ENCODE data around the gene CYP1A1.
"Not testable (repeated sequence)": the region's sequence is repeated elsewhere in the genome, so short reads cannot be mapped to it uniquely, and the experiment has no call there.

Gene CYP1A1

GRCh38 chr15:74735305-74735704 lies 10.0 kb upstream of the CYP1A1 start:
- no peak for DNase-seq (ENCODE audit: low read depth in 2 of 2)

GRCh38 chr15:74733269-74733668 lies 7.9 kb upstream of the CYP1A1 start:
- DNase-seq (ENCODE audit: low read depth in 2 of 2), result no peak

- no peak for DNase-seq (ENCODE audit: low read depth in 2 of 2)
These were observed 7.5 kb upstream of the CYP1A1 start for GRCh38 chr15:74732846-74733245.

DNA sequence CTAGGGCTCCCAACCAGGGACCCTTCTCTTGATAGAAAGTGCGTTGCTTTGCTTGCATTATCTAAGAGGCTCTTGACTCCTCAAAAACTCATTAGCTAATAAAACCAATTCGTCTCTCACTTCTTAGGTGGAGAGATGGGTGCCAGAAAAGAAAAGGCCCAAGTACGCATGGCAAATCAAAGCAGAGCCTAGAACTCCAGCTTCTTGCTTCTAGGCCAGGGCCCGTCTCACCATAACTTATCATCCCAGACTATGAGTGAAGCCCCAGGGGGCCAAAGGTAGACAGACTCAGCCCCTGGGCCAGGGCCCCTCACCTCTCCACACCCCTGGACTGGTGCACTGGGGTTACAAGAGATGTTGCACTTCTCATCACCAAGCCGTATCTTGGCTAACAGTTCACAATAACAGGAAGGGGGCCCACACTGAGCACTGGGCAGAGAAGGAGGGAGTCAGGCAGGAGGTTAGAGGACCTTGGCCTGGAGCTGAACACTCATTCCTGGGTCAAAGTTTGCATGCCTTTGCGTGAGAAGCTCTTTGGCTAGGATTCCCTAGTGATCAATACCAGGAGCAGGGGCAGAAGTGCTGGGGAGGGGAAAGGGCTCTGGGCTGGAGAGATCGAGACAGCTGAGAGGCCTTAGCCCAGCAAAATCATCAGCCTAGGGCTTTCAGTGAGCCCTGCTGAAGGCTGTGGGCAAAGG lies 5.4 kb upstream of the CYP1A1 start:
- DNase-seq (ENCODE audit: low read depth in 2 of 2), result no peak

- not testable (repeated sequence) for DNase-seq (ENCODE audit: low read depth in 2 of 2)
These were observed 4.0 kb upstream of the CYP1A1 start for GRCh38 chr15:74729372-74729771.

DNA sequence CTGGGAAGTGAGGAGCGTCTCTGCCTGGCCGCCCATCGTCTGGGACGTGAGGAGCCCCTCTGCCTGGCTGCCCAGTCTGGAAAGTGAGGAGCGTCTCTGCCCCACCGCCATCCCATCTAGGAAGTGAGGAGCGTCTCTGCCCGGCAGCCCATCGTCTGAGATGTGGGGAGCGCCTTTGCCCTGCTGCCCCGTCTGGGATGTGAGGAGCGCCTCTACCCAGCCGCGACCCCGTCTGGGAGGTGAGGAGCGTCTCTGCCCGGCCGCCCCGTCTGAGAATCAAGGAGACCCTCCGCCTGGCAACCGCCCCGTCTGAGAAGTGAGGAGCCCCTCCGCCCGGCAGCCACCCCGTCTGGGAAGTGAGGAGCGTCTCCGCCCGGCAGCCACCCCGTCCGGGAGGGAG lies 3.4 kb upstream of the CYP1A1 start:
- not testable (repeated sequence) for DNase-seq (ENCODE audit: low read depth in 2 of 2)

GRCh38 chr15:74727727-74728126 lies 2.4 kb upstream of the CYP1A1 start:
- DNase-seq (ENCODE audit: low read depth in 2 of 2), result no peak

GRCh38 chr15:74726774-74727164 lies 1.4 kb upstream of the CYP1A1 start:
- no peak for DNase-seq (ENCODE audit: low read depth in 2 of 2)

DNA sequence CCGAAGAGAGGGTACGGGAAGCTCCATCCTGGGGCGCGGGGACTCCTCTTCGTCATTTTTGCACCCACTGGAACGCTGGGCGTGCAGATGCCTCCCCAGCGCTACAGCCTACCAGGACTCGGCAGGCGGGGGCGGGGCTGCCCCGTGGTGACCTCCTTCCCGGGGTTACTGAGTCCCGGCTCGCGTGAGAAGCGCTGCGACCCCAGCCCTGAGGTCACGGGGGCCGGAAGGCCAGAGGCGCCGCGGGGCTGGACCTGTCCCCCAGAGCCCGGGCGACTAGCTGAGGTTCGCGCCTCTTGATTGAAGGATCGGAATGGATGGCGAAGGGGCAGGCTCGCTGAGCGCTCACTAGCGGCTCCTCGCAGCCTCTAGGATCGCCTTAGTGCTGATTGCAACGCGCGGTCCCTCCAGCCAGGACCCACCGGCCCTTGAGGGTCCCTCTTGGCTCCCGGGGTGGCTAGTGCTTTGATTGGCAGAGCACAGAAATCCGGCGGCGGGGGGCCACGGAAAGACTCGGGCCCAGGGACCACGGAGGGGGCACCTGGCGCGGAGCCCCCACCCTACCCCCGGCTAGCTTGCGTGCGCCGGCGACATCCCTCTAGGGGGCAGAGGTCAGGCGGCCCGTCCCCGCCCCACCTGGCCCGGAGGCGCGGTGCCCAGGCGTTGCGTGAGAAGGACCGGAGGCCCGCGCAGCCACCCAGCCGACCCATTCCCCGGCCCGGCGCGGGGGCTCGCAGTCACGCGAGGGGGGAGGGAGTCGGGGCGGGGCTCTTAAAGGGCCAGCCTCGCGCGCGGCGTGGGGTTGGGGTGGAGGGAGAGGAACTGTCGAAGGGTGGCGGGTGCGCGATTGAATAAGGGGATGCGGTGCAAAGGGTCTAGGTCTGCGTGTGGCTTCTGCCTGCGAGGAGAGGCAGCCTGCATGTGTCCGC lies 781 bp upstream of the CYP1A1 start:
- peak in 1 of 2 donors; percentile 5 for DNase-seq (ENCODE audit: low read depth in 2 of 2)

GRCh38 chr15:74724570-74725224 lies 631 bp downstream of the CYP1A1 start:
- DNase-seq (ENCODE audit: low read depth in 2 of 2), result no peak

- no peak for DNase-seq (ENCODE audit: low read depth in 2 of 2)
These were observed 1.5 kb downstream of the CYP1A1 start for GRCh38 chr15:74723754-74724334.

- DNase-seq (ENCODE audit: low read depth in 2 of 2), result no peak
These were observed 2.1 kb downstream of the CYP1A1 start for GRCh38 chr15:74723187-74723586.

DNA sequence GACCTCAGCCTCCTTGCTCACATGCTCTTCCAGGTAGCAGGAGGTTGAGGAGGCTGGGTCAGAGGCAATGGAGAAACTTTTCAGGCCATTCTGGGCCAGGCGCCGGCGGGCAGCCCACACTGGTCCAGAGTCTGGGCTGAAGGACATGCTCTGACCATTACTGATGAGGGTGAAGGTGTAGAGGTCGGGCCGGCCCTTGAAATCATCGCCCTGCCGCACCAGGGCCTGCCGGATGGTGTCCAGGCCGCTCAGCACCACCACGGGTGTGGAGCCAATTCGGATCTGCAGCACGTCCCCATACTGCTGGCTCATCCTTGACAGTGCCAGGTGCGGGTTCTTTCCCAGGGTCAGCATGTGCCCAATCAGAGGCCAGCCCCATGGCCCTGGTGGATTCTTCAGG lies 2.7 kb downstream of the CYP1A1 start:
- DNase-seq (ENCODE audit: low read depth in 2 of 2), result no peak

- no peak for DNase-seq (ENCODE audit: low read depth in 2 of 2)
These were observed 8.7 kb downstream of the CYP1A1 start for GRCh38 chr15:74716651-74717050.

- no peak for DNase-seq (ENCODE audit: low read depth in 2 of 2)
These were observed 13.0 kb downstream of the CYP1A1 start for GRCh38 chr15:74712311-74712710.

DNA sequence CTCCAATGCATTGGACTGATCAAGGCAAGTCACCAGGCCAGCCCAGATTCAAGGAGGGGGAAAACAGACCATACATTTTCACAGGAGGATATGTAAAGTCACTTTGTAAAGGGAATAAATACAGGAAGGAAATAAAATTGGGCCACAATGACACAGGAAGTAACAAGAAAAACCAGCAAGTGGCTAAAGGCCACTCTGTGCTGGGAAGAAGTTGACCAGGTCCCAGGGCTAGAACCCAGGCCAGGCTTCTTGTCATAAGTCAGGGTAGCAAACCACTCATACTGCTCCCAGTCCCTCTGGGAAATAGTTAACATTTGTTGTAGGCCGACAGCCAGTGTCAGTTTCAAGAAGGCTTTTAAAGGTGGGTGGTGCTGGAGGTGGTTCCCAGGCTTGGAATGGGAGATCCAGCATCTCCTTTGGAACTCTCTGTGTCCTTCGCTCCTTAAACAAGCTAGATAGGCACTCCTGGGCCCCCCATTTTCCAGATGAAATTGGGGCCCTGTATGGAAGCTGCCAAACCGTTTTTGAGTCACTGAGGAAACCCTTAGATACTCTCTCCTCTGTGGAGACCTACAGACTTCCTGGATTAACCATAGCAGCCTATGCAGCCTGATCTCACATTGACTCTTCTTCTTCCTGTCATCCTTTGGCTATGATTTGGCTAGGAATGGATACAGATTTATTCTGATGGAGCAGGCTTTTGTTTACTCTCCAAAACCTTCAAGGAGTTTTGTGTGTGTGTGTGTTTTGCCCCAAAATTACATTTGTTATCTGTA lies 14.8 kb downstream of the CYP1A1 start:
- no peak for DNase-seq (ENCODE audit: low read depth in 2 of 2)

- DNase-seq (ENCODE audit: low read depth in 2 of 2), result no peak
These were observed 15.4 kb downstream of the CYP1A1 start for GRCh38 chr15:74709892-74710291.

GRCh38 chr15:74709011-74709410 lies 16.3 kb downstream of the CYP1A1 start:
- DNase-seq (ENCODE audit: low read depth in 2 of 2), result no peak

- no peak for DNase-seq (ENCODE audit: low read depth in 2 of 2)
These were observed 28.5 kb downstream of the CYP1A1 start for GRCh38 chr15:74696808-74697207.

- no peak for DNase-seq (ENCODE audit: low read depth in 2 of 2)
These were observed 29.0 kb downstream of the CYP1A1 start for GRCh38 chr15:74696398-74696729.

DNA sequence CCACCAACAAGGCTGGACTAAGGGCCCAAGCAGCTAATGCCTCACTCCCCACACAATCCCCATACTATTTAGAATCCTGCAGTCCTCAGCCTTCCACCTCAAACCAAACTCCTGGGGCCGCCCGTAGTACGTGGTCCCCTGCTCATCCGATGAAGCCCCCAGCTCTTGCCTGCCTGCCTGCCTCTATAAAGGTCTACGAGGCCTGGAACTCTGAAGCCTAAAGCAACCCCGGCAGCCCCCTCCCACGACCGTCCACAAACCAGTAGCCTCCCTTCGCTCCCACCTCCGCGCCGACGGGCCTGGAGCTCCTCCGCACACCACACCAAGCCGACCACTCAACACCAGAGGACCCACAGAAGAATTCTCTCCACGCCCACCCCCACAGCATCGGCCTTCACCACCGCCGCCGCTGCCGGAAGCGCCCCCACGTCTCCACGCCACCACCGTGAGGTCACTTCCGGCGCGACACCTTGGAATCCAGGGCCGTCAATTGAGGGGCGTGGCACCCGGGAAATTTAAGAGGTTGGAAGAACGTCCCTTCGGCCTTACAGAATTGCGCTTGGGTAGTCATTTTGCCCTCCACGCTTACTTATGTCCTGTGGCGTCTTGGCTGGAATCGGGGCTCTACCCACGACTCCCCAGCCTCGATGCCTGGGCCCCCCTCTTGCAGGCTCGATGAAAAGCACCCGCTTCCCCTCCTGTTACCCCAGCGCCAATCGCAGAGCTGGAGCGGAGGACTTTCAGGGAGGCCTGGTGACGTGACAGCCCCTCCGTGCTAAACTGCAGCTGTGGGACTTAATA lies 29.5 kb downstream of the CYP1A1 start, which contains the start of gene EDC3:
EDC3 (minus strand) TSS at position 428 of the 801 bp plus-strand sequence. CDS start 20,900 bp downstream, outside the sequence.
- DNase-seq (ENCODE audit: low read depth in 2 of 2), result peak; percentile 73 to 77

All from stimulated activated CD8-positive, alpha-beta memory T cell treated with anti-CD3 and anti-CD28 coated beads, Interleukin-7, amount 100 ng/mL, for 1 hour (primary cell).